Coronary artery (tissue), 2 donors: ENCODE measurements around the gene LEP.

Experiments
- DNase-seq: peaks from one replicate; pipeline ENCODE4 v3.0.0-alpha.2; 2017; ENCODE audit warnings: low spot score
- H3K27ac ChIP-seq, 2 donors: fragments of 200-600 bp; sonication (generic); one replicate each; pipeline ENCODE4 v1.5.1; 2016 to 2019
- H3K4me3 ChIP-seq: fragments of 200-600 bp; sonication (generic); 2 replicates; pipeline ENCODE4 v1.5.1; 2016; ENCODE audit warnings: mild to moderate bottlenecking, moderate library complexity
- TF ChIP-seq, protein P1 (sequence below): fragments of 200-600 bp; sonication (generic); IDR thresholded peaks from one replicate; pipeline ENCODE4 v1.5.1; 2019; ENCODE audit warnings: antibody characterized with exemption

Gene LEP

GRCh38 chr7:128211626-128212025 lies 29.5 kb upstream of the LEP start:
- no peak for DNase-seq
- H3K4me3 ChIP-seq, result no peak overlapping the region
- H3K27ac ChIP-seq, result no peak overlapping the region
- TF ChIP-seq, protein P1, sequence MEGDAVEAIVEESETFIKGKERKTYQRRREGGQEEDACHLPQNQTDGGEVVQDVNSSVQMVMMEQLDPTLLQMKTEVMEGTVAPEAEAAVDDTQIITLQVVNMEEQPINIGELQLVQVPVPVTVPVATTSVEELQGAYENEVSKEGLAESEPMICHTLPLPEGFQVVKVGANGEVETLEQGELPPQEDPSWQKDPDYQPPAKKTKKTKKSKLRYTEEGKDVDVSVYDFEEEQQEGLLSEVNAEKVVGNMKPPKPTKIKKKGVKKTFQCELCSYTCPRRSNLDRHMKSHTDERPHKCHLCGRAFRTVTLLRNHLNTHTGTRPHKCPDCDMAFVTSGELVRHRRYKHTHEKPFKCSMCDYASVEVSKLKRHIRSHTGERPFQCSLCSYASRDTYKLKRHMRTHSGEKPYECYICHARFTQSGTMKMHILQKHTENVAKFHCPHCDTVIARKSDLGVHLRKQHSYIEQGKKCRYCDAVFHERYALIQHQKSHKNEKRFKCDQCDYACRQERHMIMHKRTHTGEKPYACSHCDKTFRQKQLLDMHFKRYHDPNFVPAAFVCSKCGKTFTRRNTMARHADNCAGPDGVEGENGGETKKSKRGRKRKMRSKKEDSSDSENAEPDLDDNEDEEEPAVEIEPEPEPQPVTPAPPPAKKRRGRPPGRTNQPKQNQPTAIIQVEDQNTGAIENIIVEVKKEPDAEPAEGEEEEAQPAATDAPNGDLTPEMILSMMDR, result no peak

- H3K4me3 ChIP-seq, result no peak overlapping the region
- DNase-seq, result no peak
- H3K27ac ChIP-seq, result no peak overlapping the region
- TF ChIP-seq, protein P1, result no peak
Measured at GRCh38 chr7:128214463-128214862, 26.6 kb upstream of the LEP start.

DNA sequence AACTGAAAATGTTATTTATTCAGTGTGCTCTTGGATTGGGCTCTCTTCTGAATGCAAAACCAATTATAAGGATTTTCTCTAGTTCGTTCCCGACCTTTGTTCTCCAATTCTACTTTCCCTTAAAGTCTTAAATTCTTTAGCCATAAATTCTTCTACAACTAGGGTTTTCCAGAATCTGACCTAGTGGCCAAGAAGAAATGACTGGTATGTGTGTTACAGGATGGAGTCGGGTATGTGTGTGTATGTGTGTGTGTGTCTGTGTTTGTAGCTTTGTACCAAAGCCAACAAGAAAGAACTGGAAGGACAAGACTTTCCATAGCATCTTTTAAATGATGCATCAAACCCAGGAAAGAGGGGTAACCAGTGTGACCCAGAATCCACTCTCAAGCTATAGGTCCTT lies 25.8 kb upstream of the LEP start:
- TF ChIP-seq, protein P1, result no peak
- Histone ChIP-seq H3K4me3 (no peak overlapping the region), H3K27ac (no peak overlapping the region)
- DNase-seq, result no peak

DNA sequence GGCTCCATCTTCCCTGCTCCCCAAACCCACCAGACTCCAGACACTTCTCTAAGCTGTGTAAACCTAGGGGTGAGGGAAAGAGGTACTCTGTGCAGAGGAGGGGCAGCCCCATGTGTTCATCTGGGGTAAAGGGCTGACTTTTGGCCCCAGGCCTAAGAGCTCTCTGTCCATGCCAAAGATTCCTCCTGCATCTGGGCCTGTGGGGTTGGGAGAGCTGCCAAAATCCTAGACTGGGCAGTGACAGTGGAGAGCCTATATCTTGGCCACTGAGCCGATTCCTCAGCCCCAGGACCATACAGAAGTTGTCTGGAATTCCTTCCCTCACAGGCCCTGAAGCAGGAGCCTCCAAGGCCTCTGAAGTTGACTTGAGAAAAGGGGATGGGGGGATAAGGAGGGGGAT lies 25.3 kb upstream of the LEP start:
- Histone ChIP-seq H3K4me3 (no peak overlapping the region), H3K27ac (no peak overlapping the region)
- TF ChIP-seq, protein P1, result no peak
- no peak for DNase-seq

- TF ChIP-seq, protein P1, result no peak
- no peak for DNase-seq
- H3K27ac ChIP-seq, result no peak overlapping the region
- H3K4me3 ChIP-seq, result no peak overlapping the region
Measured at GRCh38 chr7:128217030-128217805, 23.9 kb upstream of the LEP start.

GRCh38 chr7:128217967-128218652 lies 23.0 kb upstream of the LEP start:
- Histone ChIP-seq H3K4me3 (no peak overlapping the region), H3K27ac (no peak overlapping the region)
- TF ChIP-seq, protein P1, result no peak
- DNase-seq, result no peak

DNA sequence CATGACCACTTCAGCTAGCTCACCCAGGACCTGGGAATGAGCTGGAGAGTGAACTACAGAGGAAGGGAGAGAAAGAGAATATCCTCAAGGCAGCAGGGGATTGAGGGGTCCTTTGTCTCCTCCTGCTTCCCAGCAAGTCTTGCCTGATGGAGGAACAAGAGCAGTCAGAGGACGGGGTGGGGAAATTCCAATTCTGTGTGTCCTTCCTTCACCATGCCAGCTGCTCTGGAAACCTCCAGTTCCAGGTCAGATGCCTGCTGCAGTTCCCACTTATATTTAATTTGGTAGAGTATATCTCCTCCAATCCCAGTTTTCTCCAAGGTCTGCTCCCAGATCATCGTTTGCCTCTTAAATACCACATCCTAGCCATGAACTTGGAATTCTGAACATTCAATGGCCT lies 21.4 kb upstream of the LEP start:
- Histone ChIP-seq H3K4me3 (no peak overlapping the region), H3K27ac (no peak overlapping the region)
- DNase-seq, result no peak
- TF ChIP-seq, protein P1, result no peak
